ENCODE measurements around the gene CCDC27.
A peak's percentile ranks its signal among the peaks of the same experiment; 100 is the strongest.

CCDC27 gene

DNA sequence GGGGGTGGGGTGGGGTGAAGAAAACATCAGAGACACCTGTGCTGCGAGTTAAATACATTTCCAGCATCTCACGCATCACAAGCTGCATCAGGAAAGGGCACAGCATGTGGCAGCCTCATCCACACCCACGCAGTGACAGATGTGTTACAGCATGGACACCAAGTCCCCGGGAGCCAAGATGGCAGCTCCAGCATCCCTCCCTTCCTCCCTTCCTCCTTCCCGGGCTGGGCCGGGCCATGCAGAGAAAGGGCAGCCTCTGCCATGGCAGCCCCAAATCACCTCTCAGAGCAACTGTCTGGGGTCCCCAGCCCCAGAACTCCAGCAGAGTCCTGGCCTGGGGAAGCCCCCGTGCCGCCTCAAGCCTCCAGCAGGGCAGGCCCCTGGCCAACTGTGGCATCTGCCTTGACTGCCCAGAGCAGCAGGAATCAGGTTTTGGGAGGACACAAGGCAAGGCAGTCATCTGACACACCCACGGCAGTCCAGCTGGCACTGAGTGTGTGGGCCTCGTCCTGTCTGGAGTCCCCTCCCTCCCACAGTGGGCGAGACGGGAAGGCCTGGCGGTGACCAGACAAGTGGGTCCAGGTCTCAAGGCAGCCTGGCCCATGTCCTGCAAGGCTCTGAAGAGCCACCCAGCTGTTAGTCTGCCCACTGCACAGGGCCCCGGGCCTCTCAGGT lies 26.5 kb downstream of the CCDC27 start:
- DNase-seq = no peak

DNA sequence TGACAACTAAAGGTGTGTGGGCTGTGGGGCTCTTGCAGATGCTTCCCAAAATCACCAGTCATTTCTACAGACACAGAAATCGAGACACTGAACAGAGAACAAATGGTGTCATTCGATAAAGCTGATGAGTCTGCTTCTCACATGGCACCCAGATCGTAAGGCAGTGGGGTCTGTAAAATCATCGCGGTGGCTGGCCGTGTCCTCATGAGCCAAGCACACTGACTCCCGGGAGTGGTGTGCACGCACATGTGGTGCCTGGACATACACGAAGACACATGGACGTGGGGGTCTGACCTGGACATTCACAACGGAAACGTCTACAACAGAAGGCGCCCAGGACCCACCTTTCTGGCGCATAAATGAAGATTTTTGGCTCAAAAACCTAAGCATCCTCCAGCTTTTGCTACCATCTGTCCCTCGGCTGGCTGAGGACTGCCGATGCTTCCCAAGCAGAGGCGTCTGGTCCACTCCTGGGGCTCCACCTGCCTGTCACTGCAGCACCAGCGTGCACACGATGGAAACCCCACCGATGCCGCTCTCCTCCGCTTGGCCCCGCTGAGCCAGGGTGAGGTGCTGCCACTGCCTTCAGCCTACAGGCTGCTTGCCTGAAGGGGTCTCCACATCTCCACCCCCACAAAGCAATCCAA lies 27.1 kb downstream of the CCDC27 start:
- no peak for DNase-seq

DNA sequence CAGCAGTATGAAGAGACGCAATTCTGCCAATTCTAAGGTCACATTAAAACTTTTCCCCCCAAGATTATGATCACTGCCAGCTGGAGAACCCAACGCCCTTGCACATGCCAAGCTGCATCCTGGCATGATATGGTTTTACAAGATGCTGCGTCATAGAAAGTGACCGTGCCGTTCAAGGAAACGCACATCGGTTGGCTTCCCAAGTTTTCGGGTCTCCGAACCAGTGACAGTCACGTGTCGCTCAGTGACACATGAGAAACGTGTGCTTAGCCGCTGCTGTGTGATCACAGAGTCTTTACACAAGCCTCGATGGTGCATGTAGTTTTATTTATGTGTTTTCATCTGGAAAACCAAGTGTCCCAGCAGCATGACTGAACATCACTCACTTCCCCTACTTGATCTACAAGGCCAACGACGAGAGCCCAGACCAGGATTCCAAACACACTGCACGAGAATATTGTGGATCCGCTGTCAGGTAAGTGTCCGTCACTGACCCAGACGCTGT lies 27.7 kb downstream of the CCDC27 start:
- DNase-seq = no peak

DNA sequence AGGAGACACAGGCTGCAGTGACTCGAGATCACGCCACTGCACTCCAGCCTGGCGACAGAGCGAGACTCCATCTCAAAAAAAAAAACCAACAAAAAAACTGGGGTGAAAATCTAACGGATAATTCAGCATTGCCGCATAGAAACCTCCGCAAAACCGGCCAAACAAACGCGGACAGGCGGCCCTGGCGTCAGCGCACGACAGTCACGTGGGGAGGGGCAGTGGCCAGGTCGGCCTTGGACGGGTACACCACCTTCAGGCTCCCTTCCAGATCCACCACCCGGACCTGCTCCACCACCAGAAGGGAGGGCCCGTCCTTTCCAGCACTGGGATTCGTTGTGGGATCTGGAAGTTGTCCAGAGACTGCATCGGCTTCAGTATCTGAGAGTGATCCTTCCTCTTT lies 28.7 kb downstream of the CCDC27 start:
- DNase-seq = no peak

DNA sequence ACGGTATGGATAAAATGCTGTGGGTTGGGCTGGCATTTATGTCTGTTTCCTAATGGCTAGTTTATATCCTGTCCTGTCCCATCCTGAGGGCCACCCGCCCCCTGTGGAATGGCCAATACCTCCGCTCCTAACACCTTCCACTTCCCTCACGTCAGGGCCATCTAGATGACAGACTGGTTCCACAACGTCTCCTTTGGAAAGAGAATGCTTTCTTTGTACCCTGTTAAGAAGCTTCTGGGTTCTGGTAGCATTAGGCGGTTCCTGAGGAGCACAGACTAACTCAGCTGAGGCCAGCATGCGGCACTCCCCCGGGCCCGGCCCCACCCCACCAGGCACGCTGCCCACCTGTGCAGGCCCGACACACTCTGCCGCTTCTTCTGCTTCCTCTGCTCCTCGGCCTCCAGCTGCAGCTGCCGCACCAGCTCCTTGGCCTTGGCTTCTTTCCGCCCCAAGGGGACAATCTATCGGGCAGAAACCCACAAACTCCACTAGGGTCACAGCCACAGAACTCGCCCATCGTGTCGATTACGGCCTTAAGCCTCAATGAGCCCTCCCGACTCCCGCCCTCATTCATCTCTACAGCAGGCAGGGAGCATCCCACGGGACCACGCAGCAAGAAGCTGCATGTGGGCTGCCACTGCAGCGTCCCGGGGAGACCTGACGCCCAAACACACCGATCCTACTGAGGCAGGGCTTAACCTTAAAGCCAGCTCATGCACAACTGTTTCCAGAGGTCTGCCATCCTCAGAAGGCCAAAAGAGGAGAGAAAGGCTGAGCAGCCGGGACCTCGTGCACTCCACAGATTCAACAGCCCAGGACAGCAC lies 31.6 kb downstream of the CCDC27 start:
- no peak for DNase-seq

DNA sequence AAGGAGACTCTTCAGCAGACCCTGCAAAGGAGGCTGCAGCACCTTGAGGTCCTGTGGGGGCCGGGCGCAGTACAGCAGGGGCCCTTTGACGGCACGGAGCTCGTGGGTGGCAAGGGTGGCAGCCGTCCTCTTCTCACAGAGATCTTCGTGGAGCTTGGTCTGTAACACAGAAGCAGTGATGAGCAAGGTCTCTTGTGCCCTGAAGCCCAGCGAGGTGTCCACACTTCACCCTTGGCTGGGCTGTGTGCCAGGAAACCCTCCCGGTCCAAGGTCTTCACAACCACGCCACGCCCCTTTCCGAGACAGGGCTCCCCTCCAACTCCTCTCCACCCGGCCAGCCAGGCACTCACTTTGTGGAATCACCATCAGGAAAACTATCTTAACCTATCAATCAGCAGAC lies 32.8 kb downstream of the CCDC27 start:
- DNase-seq = no peak

DNA sequence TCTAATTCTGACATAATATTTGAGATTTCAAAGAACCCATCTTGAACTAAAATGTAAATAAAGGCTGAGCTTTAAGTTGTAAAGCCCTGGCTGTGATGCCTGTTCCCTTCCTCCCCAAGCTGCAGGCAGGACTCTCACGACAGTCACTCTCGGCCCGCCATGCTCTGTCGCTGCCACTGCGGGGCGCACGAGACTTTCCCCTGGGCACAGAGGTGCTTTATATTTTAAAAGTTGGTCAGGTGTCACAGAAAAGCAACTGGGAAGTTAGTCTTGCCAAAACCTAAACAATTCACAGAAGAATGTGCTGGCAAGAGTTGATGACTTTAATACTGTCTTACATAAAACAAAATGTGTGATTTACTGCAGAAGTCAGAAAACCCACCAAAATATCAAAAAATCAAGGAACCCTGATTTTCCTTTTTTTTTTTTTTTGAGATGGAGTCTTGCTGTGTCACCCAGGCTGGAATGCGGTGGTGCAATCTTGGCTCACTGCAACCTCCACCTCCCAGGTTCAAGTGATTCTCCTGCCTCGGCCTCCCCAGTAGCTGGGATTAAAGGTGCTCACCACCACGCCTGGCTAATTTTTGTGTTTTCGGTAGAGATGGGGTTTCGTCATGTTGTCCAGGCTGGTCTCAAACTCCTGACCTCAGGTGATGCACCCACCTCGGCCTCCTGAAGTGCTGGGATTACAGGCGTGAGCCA lies 33.4 kb downstream of the CCDC27 start:
- DNase-seq = no peak

DNA sequence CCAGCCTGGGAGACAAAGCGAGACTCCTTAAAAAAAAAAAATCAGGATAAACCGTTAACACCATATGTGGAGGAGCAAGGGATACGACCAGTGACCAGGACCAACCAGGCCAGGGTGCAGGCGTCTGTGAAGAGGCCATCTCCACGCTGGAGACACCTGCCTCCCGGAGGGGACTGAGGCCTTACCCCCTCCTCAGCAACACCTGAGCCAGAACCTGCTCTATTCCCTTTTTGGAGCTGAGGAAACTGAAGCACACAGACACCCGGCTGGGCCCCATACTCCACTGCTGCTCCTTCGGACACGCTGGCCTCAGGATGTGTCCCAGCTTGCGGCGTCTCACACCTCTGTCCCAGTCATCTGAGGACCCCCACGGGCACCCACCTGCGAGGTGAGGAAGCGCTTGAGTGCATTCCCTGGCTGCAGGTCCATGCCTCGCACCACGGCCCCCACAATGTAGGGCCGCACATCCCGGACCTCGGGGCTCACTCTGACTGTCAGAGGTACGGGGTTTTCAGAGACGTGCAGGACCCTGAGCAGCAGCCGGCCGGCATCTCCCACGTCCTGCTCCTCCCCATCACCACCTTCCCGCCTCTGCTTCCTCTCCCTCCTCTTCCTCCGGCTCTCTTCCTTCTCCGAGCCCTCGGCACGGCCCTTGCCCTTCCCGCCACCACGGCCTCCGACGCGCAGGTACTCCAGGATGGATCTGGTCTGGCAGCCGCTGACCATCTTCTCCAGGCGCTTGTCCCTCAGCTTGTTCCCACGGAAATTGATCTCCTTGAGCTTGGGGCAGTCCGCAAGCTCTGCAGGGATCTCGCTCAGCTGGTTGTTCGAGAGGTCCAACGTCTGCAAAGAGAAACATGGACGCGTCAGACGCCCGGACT lies 34.5 kb downstream of the CCDC27 start:
- DNase-seq = no peak

DNA sequence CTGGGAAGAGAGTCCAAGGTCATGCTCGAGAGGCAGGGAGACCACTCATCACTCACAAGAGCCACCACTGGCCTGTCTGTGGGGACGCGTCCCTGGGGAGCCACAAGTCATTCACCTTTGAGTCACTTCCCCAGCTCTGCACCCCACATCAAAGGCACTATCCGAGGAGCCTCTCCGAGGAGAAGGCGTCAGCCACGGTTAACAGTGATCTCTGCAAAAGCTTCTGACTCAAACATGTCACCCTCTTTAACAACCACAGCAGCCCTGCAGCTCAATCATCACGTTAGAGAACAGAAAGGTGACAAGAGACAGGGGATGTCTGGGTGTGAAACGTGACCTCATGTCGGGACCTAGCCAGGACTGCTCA lies 35.1 kb downstream of the CCDC27 start:
- DNase-seq = no peak

DNA sequence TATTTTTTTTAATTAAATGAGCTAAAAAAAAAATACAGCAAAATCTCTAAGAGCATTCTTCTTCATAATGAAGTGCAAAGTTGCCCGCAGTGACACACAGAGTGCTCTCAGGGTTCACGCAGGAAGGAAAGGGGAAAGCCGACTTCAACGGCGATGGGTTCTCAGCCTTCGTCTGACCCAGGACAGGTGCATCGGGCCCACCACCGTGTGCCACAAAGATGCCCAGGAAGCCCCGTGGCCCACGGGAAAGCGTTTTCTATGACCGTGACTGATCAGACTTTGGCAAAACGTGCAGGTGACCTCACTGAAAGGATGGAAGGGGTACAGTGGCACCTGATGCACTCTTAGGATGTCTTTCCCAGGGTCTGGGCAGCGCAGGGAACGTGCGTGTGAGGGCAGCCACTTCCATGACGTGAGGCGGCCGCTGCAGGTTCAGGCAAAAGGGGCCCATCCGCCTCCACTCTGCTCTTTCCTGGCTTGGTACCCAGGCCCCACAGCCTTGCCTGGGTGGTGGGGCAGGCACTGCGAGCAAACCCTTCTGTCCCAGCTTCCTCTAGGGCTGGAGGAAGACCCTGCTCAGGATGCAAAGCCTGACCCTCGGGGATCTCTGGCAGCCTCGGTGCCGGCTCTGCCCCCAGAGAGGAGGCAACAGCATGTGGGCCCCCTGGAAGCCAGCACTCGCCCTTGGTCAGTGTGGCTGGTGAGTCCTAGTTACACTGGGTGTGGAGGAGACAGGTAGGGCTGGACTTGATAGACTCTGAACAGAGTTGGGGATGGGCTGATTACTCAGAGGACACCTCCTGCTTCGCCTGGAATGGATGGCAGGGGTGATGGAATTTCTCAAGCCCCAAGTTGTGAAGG lies 35.7 kb downstream of the CCDC27 start:
- DNase-seq = no peak

DNA sequence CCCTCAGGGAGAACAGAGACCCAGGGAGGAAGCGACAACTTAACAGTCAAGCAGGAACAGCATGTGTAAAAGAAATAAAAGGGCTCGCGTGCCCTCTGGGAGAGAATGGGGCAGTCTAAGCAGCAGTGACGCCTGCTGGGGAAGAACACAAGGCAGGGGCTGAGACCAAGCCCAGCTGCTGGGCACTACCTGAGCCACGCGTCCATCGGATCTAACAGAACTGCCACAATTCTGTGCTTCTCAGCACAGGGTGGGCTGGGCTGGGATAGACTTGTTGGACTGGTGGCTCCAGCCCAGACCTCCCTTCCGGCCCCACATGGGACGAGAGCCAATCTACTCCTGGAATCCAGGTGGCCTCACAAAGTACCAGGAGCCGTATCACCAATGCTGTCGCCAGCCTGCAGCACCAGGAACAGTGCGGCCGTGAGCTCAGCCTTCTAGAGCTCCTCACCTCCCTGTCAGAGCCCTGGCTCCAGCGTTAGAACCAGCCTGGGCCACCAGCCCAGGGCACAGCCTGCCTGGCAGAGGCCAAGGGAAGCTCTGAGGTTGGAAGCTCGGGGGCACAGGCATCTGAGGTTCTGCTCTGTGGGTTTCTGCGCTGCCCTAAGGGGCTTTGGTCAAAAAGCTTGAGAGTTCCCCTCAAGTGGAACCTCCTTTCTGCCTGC lies 36.6 kb downstream of the CCDC27 start:
- DNase-seq = no peak

DNA sequence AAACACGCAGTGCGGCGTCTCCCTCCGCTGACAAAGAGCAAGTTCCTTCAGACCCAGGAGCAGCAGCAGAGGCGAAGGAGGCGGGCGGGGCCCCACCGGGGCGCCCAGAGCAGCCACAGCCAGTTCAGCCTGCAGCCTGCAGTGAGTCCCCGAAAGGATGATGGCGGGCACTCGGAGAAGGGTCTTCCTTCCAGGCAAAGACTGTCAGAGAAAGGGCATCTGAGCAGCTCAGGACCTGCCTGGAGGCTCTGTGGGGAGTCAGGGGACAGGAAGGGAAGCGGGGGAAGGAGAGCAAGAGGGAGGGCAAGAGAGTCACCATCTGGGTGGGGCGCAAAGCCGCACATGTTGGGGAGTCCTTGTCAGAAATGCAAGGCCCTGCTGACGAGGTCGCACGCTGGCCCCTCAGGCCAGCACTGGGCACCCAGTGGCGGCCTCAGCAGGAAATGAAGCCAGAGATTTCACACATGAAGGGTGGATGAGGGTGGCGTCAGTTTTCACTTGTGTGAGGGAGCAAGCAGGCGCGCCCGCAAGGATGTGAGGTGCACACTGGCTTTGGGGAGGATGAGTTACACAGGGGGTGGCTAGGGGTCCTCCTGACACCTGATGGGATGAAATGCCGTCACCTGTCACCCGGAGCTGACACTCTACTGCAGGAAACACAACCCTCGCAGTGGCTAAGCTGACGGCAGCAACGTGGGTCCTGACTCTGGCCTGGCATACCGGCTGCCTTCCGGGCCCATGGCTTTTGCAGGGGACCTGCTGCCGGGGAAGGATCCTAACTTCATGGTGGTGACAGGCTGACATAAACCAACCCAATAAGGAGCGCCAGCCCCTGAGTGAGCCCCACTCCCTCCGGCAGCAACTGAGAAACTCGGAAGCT lies 37.4 kb downstream of the CCDC27 start:
- no peak for DNase-seq

DNA sequence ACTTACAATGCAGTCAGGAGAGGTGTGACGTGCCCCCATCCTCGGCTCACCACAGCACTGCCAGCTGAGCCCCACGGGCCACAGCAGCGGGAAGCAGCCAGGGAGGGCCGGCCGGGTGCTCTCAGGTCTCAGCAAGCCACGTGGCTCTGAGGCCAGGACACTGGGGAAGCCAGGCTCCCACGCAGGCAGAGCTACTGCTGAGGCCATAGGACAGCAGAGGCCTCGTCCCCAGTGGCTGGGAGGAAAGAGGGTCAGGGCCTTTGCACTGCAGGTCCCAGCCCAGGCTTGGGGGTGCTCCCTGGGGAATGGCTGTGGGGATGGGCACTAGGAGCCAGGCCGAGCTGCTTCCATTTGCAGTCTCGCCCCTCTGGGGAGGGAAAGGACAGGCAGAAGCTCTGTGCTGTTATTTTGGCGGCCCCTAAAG lies 38.3 kb downstream of the CCDC27 start:
- DNase-seq = no peak

DNA sequence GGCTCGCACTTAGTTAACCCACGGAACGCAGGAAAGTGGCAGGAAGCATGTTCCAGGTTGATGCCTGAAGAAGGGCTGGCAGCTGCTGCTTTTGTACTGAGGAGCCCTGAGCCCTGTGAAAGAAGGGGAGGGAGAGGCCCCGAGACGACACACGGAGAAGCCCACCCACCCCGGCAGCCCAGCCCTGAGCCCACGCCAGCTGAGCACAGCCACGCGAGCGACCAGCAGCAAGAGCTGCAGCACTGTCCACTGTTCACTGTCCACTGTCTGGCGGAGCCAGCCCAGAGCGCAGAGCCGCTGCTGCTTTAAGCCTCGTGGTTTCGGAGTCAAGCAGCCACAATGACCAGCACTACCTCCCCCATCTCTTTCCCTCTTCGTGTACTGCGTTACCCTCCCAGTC lies 38.7 kb downstream of the CCDC27 start:
- DNase-seq = no peak

DNA sequence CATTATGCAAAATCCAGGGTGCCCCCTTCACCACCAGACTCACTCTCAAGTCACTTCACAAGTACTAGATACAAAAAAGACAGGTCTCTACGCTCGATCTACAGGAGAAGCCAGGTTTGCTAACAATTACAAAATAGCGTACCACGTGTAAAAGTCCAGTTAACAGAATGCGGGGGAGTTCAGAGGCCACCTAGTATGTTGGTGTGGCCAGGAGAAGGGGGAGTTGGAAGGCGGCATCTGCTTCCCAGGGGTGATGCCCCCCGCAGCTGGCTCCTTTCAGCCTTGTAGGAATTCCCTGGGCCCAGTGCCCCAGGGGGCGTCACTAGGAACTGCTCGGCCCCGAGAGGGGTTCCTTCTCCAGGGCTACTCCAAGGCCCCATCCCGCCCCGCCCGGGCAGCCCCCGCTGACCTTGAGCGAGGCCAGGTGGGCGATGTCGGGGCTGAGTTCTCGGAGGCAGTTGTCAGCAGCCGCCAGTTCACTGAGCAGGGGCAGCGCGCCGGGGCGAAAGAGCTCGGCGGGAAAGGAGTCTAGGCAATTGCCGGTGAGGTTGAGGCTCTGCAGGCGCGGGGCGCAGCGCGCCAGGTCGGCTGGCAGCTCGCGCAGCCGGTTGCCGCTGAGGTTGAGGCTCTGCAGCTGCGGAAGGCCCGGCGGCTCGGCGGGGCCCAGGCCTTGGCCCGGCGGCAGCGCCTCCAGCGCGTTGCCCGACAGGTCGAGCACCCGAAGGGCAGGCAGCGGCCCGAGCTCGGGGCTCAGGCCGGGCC lies 43.4 kb downstream of the CCDC27 start:
- DNase-seq = no peak

DNA sequence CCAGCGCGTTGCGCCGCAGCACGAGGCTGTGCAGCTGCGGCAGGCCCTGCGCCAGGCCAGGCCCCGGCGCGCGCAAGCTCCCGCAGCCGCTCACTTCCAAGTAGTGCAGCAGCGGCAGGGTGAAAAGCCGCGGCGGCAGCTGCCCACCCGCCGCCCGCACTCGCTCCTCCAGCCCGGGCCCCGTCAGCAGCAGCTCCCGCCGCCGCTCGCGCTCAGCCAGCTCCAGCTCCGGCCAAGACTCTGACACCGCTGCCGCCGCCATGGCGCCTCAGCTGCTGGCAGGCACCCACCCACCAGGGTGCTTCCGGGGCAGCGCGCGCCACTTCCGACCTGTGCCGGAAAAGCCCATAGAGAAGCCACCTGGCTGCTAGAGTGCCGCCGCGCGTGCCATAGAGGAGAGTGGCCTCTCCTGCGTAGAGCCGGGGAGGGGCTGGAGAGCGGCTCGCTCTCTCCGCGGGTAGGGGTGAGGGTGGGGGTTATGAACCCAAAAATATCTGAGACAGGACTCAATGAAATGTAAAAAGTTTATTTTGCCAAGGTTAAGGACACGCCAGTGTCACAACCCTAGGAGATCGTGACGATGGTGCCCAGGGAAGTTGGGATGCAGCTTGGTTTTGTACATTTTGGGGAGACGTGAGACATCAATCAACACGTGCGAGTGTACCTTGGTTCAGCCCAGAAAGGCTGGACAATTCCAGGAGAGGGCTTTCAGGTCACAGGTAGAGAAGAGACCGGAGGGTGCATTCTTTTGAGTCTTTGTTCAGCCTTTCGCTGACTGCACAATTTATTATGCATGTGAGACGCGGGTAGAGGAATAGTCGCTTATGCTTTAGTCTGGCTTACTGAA lies 44.2 kb downstream of the CCDC27 start, which contains the start of gene LRRC47:
LRRC47 (minus strand) TSS at position 284 of the 847 bp plus-strand sequence; CDS start at position 262, 22 bp downstream.
- DNase-seq = peak; percentile 91

DNA sequence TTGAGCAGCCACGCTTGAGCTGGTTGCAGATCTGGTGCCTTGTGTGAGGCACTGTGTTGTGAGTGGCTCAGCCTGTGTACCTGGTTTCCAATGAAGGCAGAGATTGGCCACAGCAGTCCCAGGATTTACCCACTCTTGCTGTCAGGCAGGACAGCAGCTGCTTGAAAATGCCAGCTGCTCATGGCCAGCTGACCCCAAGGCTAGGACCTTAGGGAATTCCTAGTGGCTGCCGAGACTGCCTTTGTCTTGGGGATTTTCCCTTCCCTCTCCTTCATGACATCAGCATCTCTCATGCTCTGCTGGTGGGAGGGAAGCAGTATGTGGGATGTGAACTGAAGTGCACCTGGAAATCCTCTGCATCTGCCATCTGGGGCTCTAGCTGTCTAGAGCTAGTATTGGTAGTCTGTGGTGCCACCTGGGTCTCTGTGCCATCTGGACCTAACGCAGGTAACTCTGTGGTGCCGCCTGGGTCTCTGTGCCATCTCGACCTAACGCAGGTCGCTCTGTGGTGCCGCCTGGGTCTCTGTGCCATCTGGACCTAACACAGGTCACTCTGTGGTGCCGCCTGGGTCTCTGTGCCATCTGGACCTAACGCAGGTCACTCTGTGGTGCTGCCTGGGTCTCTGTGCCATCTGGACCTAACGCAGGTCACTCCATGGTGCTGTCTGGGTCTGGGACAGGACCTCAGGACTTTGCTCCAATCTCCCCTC lies 47.9 kb downstream of the CCDC27 start:
- no peak for DNase-seq

All from NCI-H1105 (cell line).